HG03095 (cell line): ENCODE data around the gene TTN.

Experiments
- ATAC-seq: cut with Tn5 transposase; IDR thresholded peaks from one replicate; pipeline ENCODE4 v1.9.1; 2021; ENCODE audit warnings: moderate library complexity; ENCODE audit not compliant: unreplicated experiment

Gene TTN

DNA sequence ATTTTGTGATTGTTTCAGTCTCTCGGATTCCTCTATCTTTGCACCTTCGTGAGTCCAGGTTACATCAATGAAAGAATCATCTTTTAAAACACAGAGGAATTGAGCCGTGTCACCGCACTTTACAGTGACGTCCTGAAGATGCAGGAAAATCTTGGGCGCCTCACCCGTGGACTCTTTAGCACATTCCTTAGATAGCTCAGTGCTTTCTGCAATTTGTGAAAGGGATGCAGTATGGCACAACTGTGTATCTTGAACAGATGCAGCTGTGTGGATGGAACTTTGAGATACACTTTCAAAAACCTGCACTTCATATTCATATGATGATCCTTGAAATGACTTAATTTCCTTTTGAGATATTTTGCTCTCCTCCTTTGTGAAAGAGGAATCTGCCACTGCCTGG lies 50.9 kb downstream of the TTN start:
- no peak for ATAC-seq

DNA sequence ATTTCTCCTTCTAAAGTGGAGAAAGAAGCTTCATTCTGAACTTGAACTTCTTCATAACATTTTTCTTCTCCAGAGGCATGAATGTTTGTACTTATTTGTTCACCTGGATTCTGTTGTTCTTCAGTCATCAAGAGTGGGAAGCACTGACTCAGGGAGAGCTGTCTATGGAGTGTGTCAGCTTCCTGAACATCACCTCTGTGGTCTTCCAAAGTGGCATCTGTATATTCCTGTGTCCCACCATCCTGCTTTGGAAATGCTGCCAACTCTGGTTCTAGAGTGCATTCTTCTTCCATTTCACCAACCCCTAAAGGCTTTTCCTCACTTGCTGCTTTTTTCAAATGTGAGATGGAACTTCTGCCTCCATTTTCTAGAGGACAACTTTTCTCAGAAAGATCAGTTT lies 59.5 kb downstream of the TTN start:
- no peak for ATAC-seq

DNA sequence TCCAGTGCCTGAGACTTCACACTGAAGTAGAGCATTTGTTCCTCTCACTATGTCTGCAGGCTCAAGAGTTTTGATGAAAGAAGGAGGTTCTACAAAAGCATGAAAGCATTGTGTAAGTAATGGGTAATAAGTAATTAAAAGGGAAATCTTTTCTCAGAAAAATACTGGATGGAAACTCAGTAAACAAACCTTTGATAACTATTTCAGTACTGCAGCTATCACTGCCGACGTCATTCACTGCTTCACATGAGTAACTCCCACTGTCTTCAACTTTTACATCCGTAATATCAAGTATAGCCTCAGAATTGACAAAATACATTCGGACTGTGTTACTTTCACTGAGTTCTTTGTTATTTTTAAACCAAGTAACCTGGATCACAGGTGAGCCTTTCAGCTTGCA lies 72.7 kb downstream of the TTN start:
- ATAC-seq = no peak

DNA sequence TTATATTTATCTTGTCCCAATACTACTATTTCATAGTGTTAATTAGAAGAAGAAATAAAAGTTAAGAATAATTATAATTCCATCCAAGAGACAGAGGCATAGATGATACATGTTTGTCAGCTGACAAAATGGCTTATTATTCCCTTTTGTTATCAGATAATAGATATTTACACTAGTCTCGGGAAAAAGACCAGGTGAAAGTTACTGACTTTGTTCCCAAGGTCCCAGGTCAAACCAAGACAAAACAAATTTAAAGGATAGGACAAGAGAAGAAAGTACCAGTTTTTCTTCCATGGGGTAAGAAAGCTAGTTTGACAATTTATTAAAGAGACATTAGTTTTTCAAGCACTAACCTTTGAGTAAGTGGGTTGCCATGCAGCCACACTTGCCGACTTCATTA lies 73.2 kb downstream of the TTN start:
- no peak for ATAC-seq

DNA sequence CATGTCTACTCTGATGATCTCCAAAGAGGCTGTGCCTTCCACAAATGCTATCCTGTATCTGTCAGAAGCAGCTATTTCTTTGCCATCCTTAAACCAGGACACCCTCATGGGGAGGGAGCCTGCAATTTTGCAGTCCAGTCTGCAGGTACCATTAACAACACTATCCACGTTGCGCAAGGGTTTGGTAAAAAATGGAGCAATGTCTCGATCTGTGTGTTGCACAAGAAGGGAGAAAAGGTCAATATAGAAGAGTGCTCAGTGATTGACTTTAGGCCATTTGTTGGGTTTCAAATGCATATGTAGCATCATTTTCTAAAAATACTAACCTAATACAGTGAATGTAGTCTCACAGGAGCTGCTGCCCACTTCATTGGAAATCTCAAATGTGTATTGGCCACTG lies 74.3 kb downstream of the TTN start:
- ATAC-seq = no peak

DNA sequence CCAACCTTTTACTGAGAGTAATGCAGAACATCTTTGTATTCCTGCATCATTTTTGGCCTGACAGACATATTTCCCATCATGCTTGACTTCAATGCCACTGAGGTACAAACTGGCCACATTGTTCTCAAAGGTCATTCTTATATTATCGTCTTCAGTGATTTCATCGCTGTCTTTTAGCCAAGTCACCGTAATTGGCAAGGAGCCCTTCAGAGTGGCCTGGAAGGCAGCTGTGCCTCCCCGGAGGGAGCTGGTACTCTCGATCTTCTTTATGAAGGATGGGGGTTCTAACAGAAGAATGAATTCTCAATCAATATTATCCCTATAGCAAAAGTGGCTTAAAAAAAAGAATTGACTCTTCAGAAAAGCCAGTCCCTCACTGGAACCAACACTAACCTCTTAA lies 75.9 kb downstream of the TTN start:
- no peak for ATAC-seq

DNA sequence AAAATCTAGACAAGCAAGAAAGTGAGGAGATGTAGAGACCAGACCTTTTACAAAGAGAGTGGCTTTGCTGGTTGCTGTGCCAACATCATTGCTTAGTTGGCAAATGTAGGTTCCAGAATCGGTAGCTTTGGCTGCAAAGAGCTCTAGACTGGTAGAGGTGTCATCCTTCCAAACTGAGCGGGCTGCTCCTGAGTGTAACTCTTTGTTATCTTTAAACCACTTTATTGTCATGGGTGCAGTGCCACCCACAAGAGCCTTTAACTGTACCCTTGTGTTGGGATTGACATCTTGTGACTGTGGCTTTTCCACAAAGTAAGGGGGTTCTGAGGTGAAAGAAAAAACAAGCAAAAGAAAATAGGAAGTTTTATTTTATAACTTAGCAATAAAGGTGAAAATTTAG lies 77.2 kb downstream of the TTN start:
- ATAC-seq = no peak

DNA sequence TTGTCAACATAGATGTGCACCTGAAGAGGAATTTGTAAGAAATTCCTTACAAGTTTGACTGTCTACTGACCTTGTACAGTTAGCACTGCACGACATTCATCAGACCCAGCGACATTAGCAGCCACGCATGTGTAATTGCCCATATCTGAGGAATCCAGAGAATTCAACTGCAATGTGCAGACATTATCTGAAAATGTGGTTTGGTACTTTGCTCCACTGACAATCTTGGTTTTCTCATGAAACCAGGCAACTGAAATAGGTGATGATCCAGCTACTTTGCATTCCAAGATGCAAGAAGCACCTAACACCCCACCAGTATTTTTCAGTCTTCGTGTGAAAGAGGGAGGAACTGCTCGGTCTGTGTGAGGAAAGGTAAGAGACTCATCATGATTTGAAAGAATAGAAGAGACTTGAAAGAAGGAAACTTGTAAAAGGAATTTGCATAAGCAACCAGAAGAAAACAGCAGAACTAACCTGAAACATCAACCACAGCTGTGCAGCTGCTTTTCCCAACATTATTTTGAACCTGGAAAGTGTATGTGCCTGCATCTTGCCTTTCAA lies 83.4 kb downstream of the TTN start:
- ATAC-seq = no peak

DNA sequence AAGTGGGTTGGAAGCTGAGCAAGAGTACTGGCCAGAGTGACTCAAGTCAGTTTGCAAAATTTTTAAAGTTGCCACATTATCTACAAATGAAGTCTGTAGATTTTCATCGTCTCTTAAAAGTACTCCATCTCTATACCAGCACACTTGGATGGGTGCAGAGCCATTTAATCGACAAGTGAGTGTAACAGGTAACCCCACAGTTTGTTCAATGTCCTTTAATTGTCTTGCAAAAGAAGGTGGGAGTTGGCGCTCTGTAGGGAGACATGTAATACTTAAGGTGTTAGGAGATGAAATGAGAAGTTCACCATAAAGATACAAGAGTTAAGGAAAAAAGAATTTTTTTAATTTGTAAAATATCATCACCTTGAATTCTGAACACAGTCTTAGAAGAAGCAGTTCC lies 84.9 kb downstream of the TTN start:
- no peak for ATAC-seq

DNA sequence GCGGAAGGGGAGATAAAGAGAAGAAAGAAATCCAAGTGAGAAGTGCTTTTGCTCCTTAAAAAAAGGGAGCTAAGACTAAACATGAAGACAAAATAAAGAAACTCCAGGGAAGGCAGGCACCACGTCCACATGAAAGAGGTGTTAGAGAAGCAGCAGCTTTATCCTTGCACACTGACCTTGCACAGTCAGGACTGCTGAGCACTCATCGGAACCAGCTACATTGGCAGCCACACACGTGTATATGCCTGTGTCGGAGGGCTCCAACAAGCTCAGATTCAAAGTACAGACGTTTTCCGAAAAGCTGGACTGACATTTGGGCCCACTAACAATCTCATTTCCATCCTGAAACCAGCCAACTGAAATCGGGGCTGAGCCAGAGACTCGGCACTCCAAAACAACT lies 88.2 kb downstream of the TTN start:
- no peak for ATAC-seq

DNA sequence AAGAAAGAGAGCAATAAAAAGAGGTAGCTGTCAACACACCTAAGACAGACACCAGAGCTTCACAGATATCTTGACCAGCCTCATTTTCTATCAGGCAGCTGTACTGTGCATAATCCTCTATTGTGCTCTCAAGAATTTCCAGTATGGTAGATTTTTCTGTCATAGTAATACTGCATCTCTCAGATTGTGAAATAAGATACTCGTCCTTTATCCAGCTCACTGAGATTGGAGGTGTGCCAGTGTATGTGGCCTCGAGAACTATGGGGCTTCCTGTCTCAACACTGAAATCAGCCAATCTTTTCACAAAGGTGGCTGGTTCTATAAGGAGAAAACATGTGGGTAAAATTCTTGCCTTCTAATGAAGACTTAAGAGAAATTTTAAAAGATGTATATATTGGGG lies 88.9 kb downstream of the TTN start:
- no peak for ATAC-seq

DNA sequence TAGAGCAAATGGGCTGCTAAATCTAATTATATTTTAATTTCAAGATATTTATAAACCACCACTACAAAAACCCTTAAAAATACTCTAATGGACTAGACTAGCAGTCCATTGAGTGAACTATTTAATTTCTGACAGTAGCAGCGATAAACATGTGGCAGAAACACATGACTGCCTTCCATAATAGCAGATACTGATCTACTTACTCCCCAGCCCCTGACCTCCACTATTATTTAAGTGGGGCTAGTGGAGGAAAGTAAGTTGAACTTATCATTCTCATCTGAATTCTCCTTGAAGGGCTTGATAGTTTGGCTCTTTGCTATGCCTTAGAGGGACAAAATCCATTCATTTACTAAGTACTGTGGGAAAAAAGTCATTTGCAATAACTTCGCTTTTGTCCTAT lies 90.8 kb downstream of the TTN start:
- no peak for ATAC-seq

DNA sequence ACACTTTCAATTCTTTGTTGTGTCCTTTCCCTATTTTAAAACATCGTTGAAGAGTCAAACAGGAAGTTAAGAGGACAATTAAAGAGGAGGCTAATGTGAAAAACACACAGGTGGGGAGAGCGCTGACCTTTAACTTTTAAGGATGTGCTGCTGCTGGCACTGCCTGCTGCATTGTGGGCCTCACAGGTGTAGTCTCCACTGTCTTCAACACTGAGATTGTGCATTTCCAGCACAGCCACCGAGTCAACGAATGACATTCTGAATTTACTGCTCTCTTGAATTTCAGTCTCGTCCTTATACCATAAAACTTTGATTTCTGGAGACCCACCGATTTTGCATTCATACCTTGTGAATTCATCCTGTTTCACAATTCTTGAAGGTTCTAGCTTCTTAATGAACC lies 91.9 kb downstream of the TTN start:
- ATAC-seq = no peak

DNA sequence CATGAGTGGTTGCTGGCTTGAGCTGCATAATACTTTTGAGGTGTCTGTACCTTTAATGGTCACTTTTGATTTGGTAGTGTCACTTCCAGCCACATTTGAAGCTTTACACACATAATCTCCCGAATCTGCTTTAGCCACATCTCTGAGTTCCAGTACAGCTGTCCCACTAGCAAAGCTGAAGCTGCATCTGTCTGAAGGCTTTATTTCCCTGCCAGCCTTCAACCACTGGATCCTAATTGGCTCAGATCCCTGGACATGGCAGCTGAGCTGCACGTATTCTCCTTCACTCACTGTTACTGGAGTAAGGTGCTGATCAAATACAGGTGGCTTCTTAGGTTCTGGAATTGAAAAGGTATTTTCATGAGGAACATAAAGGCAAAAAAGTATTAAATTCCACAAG lies 99.7 kb downstream of the TTN start:
- ATAC-seq = no peak

DNA sequence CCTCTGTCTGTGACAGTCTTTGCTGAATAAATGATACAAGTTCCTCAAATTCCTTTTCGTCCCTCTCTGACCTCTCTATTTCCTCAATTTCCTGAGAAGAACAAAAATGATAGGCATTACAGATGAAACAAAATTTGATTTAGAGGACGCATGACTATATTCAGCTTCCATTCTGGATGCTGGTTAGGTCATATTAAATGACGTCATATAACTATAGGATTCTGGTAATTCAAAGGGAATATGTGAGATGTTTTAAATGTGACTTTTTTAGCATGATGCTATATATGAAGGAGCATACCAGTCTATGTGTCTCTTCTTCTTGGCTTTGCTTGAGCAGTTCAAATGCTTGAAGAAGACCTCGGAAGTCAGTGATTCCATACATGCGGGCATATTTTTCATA lies 102.3 kb downstream of the TTN start:
- no peak for ATAC-seq

DNA sequence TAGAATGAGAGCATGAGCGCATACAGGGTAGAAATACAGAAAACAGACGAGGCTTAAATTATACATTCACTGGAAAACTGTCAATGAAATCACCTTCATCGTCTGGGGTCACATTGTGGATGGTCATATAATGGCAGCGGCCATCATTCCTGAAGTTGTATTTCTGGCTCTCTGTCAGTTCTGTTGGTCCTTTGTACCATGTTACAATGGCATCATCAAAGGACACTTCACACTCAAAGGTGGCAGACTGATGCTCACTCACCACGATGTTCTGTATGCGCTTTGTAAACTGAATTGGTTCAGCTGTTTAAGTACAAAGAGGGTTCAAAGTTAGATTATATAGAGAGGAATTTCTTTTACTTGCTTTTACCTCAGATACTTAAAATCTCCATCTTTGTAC lies 104.9 kb downstream of the TTN start:
- no peak for ATAC-seq

DNA sequence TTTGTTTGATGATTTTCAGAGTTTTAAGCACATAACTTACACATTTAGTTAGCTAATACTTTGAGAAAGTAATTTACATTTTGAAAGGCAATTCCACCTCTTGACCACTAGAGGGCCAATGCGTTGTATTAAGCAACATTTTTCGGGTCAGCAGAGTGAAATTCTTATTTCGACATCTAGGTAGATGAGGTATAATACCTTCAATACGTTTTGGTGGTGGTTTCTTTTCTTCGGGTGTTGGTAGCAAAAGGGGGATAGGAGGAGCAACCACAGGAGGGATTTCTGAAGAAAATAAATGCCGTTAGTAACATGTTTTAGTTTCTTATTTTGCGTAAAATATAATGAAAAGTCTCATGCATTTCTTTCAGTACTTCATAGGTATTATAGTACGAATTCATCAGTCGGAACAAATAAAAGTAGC lies 106.3 kb downstream of the TTN start:
- ATAC-seq = no peak

DNA sequence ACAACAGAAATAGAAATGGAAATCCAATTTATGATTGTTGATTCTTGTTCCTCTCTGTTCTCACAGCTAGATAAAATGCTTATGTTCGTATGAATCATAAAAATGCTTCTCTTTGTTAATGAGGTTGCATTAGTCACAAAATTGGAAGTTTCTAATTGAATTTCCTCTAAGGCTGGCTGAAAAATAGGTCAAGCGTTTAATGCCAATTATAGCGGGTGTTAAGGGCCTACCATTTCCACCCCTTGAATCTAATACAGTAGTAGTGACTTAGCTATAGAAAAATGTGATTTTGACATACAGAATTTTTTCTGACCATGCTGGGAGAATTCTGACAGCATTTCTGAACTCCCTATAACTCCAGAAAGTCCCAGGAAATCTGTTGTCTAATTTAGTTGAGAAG lies 107.1 kb downstream of the TTN start:
- no peak for ATAC-seq

DNA sequence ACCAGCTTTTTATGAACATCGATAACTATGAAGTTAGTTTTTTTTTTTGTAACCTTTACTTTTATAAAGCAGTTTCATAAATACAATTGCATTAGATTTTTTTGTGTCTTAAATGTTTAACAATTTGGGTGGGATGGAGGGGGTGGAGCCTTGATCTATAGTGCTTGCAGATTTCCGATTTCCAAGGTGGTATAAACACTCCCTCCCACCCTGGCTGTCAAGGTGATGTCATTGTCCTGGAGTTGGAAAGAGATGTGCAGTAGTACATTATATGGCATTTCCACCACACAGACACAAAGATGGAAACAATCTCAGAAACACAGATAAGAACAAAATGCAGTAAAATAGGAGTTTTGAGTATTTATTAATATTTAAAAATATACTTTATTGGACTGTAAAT lies 114.4 kb downstream of the TTN start:
- no peak for ATAC-seq

DNA sequence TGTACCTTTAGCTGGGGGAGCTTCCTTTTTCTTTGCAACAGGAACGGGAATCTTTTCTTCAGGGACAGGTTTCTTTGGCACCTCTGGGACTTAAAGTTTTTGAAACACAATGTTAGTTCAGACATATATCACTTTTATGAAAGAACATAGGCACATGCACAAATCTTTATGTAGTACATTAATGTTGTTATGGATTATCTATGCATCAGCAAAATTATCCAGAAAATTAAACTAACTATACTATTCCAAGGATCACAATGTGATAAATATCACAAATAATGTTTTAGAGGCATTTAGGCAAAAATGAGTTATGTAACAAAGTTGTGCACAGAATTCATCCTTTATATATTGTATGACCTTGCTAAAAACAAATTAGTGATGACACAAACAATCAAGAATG lies 117.4 kb downstream of the TTN start:
- no peak for ATAC-seq

DNA sequence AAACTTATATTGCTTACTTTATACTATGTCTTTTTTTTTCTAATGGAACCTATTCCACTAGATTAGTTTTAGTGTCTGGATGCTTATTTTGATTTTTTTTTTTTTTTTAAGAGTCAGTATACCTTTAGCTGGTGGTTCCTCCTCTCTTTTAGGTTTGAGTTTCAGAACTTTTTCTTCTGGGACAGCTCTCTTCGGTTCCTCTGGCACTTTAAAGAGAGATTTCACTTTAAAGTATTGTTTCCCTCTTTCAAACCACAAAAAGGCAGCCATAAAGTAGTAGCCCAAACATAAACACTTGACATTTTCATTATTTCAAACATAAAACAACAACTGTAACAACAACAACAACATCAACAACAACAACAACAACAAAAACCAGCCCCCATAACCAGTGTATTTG lies 123.3 kb downstream of the TTN start:
- ATAC-seq = no peak

DNA sequence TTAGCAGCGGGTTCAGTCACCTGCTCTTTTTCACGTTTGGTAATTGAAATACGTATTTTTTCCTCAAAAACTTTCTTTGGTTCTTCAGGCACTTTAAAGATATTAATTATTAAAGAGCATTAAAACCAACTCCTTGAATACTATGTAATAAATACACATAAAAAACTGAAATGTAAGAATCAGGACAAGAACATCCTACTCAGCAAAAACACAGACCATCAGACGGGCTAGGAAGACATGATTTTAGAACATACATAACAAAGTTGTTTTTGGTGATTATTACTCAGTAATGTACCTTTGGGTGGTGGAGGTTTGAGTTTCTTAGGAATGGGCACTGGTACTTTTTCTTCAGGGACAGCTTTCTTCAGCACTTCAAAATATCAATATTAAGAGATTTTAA lies 126.1 kb downstream of the TTN start:
- ATAC-seq = no peak

DNA sequence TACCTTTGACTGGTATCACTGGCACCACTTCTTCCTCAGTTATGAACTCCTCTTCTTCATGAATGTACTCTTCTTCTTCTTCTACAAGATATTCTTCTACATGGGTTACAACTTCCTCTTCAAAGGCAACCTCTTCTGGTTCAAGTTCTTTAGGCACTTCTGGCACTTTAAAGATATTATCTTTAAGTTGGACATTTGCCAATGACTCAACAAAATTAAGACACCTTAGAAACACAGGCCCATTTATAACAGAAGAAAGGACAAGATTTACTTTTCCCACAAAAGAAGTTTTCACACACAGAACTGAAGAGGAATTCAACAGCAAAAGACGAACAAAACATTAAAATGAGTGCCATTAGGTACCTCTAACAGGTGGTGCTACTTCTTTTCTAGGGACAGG lies 127.3 kb downstream of the TTN start:
- ATAC-seq = no peak

DNA sequence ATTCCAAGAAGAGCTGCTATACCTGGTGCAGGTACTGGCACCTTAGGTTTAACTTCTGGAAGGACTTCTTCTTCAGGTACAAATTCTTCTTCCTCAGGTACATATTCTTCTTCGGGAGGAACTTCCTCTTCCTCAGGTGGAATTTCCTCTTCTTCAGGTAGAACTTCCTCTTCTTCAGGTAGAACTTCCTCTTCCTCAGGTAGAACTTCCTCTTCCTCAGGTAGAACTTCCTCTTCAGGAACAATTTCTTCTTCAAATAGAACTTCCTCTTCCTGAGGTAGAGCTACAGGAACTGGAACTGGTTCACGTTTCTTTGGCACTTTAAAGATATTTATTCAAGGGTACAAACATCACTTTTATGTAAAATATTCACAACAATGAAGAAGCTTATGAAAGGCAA lies 129.6 kb downstream of the TTN start:
- ATAC-seq = no peak
